ENCODE measurements around the gene SORT1. TPM values are rescaled to one million over a fixed set of nuclear protein-coding genes. Genes with fewer than 3 reads are reported as not detected.
A peak's percentile ranks its signal among the peaks of the same experiment; 100 is the strongest.

Gene SORT1
- total and polyA plus RNA-seq, 4 donors: 1.0 to 10.6 (median 3.4) TPM

DNA sequence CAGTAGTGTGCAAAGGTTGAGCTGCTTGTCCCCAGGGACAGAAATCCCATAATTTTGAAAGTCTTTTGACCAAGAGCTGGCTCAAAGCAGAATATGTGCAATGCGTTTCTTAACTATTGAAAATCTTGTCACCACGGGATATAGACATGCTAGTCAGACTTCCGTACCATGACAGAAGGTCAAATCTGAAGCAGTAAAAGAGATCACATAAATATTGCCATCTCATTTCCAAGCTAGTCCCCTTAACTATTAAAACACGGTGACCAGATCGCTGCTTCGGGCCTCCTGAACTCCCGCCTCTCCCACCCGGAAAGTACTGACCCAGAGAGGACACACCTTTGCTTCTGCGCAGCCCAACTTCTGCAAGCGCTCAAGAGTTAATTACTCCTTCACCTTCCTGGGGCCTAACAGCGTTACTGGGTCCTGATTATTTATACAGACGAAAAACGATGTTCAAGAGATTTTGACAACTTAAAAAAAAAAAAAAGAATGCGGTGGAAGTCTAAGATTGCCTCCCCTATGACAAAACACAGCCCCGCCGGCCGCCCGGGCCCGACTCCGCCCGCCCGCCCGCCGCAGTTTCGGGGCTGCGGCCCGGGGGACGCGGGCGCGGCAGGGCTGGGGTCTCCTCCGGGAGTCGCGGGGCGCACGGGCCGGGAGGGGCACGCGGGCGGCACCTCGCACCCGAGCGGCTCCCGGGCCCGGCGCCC is 692 bp downstream of the SORT1 start:
- WGBS: 11% methylated on average over 46 of the region's 46 CpGs
- H3K9me3 ChIP-seq (ENCODE audit: control insufficient read depth in 4 of 4, low read length in 3 of 4): no peaks in the 10 kb centered on the region
- DNase-seq (ENCODE audit: low spot score): no peak

DNA sequence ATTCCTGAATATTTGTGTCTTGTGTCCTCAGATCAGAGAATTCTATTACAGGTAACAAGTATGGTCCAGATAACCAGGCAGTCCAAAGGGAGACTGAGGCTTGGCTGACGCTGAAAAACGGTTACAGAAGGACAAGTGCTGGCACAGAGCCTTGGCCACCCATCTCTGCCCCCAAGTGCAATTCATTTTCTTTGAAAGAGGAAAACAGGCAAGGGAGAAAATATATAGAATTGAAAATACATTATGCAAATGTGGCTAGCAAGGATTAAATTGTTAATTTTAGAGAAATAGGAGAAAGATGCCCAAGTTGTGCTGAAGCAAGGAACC is 1.2 kb downstream of the SORT1 start:
- 65% methylated on average over 2 of the region's 2 CpGs for WGBS
- H3K4me3 ChIP-seq (ENCODE audit: low read depth in 1 of 3, low read length in 3 of 3): no peak overlapping the region
- peaks cover 5 to 23% (median 13%) of the 10 kb centered on the region in 4 donors for H3K4me1 ChIP-seq (ENCODE audit: control insufficient read depth in 4 of 4, insufficient read depth in 4 of 4, low read length in 3 of 4)
- no peaks in the 10 kb centered on the region for H3K27me3 ChIP-seq (ENCODE audit: control insufficient read depth in 4 of 4, insufficient read depth in 4 of 4, low read length in 3 of 4)
- no peak overlapping the region for H3K27ac ChIP-seq (ENCODE audit: low read depth in 1 of 2, low read length in 2 of 2)
- DNase-seq (ENCODE audit: low spot score): no peak
- H3K9me3 ChIP-seq (ENCODE audit: control insufficient read depth in 4 of 4, low read length in 3 of 4): no peaks in the 10 kb centered on the region
- H3K36me3 ChIP-seq (ENCODE audit: control insufficient read depth in 4 of 4, insufficient read depth in 3 of 4, low read depth in 1 of 4, low read length in 3 of 4): peaks cover 0 to 9% (median 6%) of the 10 kb centered on the region in 4 donors
- H3K9ac ChIP-seq (ENCODE audit: low read depth in 1 of 2, low read length in 2 of 2): no peak overlapping the region
- TF ChIP-seq FOXA1 (IDR thresholded peaks at IDR 0.05): no peak
- no peak for TF ChIP-seq FOXA2 (IDR thresholded peaks at IDR 0.05)
- TF ChIP-seq, protein P1, sequence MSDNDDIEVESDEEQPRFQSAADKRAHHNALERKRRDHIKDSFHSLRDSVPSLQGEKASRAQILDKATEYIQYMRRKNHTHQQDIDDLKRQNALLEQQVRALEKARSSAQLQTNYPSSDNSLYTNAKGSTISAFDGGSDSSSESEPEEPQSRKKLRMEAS (IDR thresholded peaks at IDR 0.05): no peak
- TF ChIP-seq YY1 (IDR thresholded peaks at IDR 0.05): no peak
- no peak for TF ChIP-seq RXRA (IDR thresholded peaks at IDR 0.05)
- no peak for TF ChIP-seq GABPA (IDR thresholded peaks at IDR 0.05 in 1 of 2, conservative IDR thresholded peaks at IDR 0.05 in 1 of 2)
- TF ChIP-seq, protein P2, sequence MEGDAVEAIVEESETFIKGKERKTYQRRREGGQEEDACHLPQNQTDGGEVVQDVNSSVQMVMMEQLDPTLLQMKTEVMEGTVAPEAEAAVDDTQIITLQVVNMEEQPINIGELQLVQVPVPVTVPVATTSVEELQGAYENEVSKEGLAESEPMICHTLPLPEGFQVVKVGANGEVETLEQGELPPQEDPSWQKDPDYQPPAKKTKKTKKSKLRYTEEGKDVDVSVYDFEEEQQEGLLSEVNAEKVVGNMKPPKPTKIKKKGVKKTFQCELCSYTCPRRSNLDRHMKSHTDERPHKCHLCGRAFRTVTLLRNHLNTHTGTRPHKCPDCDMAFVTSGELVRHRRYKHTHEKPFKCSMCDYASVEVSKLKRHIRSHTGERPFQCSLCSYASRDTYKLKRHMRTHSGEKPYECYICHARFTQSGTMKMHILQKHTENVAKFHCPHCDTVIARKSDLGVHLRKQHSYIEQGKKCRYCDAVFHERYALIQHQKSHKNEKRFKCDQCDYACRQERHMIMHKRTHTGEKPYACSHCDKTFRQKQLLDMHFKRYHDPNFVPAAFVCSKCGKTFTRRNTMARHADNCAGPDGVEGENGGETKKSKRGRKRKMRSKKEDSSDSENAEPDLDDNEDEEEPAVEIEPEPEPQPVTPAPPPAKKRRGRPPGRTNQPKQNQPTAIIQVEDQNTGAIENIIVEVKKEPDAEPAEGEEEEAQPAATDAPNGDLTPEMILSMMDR (IDR thresholded peaks at IDR 0.05; ENCODE audit: low read depth, low read length, missing input control): no peak
- TF ChIP-seq HNF4G (IDR thresholded peaks at IDR 0.05): no peak
- no peak for TF ChIP-seq EGR1 (IDR thresholded peaks at IDR 0.05; ENCODE audit: low read depth in 2 of 2)
- no peak for TF ChIP-seq TAF1 (conservative IDR thresholded peaks at IDR 0.05)
- no peak for TF ChIP-seq HNF4A (conservative IDR thresholded peaks at IDR 0.05)
- TF ChIP-seq RAD21 (IDR thresholded peaks at IDR 0.05): no peak

More for the DNA sequence above, 692 bp downstream of the SORT1 start:
- Histone ChIP-seq H3K4me1 (ENCODE audit: control insufficient read depth in 4 of 4, insufficient read depth in 4 of 4, low read length in 3 of 4) (peaks cover 5 to 23% (median 13%) of the 10 kb centered on the region in 4 donors), H3K4me3 (ENCODE audit: low read depth in 1 of 3, low read length in 3 of 3) (peak overlapping the region in 2 of 3 donors; percentile 37 to 81), H3K9ac (ENCODE audit: low read depth in 1 of 2, low read length in 2 of 2) (peak overlapping the region in 1 of 2 donors; percentile 12), H3K27me3 (ENCODE audit: control insufficient read depth in 4 of 4, insufficient read depth in 4 of 4, low read length in 3 of 4) (no peaks in the 10 kb centered on the region), H3K27ac (ENCODE audit: low read depth in 1 of 2, low read length in 2 of 2) (no peak overlapping the region), H3K36me3 (ENCODE audit: control insufficient read depth in 4 of 4, insufficient read depth in 3 of 4, low read depth in 1 of 4, low read length in 3 of 4) (peaks cover 0 to 13% (median 11%) of the 10 kb centered on the region in 4 donors)
- TF ChIP-seq, protein P3, sequence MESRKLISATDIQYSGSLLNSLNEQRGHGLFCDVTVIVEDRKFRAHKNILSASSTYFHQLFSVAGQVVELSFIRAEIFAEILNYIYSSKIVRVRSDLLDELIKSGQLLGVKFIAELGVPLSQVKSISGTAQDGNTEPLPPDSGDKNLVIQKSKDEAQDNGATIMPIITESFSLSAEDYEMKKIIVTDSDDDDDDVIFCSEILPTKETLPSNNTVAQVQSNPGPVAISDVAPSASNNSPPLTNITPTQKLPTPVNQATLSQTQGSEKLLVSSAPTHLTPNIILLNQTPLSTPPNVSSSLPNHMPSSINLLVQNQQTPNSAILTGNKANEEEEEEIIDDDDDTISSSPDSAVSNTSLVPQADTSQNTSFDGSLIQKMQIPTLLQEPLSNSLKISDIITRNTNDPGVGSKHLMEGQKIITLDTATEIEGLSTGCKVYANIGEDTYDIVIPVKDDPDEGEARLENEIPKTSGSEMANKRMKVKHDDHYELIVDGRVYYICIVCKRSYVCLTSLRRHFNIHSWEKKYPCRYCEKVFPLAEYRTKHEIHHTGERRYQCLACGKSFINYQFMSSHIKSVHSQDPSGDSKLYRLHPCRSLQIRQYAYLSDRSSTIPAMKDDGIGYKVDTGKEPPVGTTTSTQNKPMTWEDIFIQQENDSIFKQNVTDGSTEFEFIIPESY (IDR thresholded peaks at IDR 0.05): no peak
- TF ChIP-seq HNF4A (conservative IDR thresholded peaks at IDR 0.05): no peak
- no peak for TF ChIP-seq GABPA (IDR thresholded peaks at IDR 0.05 in 1 of 2, conservative IDR thresholded peaks at IDR 0.05 in 1 of 2)
- TF ChIP-seq, protein P2 (IDR thresholded peaks at IDR 0.05; ENCODE audit: low read depth, low read length, missing input control): no peak
- TF ChIP-seq RAD21 (IDR thresholded peaks at IDR 0.05): no peak
- TF ChIP-seq FOXA2 (IDR thresholded peaks at IDR 0.05): no peak
- no peak for TF ChIP-seq NR2F2 (IDR thresholded peaks at IDR 0.05)
- TF ChIP-seq, protein P4, sequence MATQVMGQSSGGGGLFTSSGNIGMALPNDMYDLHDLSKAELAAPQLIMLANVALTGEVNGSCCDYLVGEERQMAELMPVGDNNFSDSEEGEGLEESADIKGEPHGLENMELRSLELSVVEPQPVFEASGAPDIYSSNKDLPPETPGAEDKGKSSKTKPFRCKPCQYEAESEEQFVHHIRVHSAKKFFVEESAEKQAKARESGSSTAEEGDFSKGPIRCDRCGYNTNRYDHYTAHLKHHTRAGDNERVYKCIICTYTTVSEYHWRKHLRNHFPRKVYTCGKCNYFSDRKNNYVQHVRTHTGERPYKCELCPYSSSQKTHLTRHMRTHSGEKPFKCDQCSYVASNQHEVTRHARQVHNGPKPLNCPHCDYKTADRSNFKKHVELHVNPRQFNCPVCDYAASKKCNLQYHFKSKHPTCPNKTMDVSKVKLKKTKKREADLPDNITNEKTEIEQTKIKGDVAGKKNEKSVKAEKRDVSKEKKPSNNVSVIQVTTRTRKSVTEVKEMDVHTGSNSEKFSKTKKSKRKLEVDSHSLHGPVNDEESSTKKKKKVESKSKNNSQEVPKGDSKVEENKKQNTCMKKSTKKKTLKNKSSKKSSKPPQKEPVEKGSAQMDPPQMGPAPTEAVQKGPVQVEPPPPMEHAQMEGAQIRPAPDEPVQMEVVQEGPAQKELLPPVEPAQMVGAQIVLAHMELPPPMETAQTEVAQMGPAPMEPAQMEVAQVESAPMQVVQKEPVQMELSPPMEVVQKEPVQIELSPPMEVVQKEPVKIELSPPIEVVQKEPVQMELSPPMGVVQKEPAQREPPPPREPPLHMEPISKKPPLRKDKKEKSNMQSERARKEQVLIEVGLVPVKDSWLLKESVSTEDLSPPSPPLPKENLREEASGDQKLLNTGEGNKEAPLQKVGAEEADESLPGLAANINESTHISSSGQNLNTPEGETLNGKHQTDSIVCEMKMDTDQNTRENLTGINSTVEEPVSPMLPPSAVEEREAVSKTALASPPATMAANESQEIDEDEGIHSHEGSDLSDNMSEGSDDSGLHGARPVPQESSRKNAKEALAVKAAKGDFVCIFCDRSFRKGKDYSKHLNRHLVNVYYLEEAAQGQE (IDR thresholded peaks at IDR 0.05): no peak
- no peak for TF ChIP-seq TAF1 (conservative IDR thresholded peaks at IDR 0.05)
- no peak for TF ChIP-seq YY1 (IDR thresholded peaks at IDR 0.05)
- TF ChIP-seq, protein P1 (IDR thresholded peaks at IDR 0.05): no peak

Measured in liver (tissue), 9 donors.